PC-3 (cell line): ENCODE results near the gene FAM221A. TPM values are rescaled to one million over a fixed set of nuclear protein-coding genes. Genes with fewer than 3 reads are reported as not detected.

Experiments used
- ATAC-seq: fragments of 200-7000 bp; cut with Tn5 transposase; 2 replicates; pipeline ENCODE4 v1.9.1; 2020; ENCODE audit warnings: mild to moderate bottlenecking, moderate library complexity
- BruUV-seq: library from RNA; stranded (reverse); fragments of 400-500 nt; replicated peaks from 2 replicates; lab custom pipeline; 2021; lab: Mats Ljungman, UMichigan
- CTCF ChIA-PET: fragments of 300-600 bp; sonication (Branson Sonifier 250); formaldehyde crosslinking; loops from one replicate; lab custom pipeline; 2022; ENCODE audit warnings: antibody characterized with exemption; lab: Charles Lee
- POLR2A ChIA-PET: fragments of 300-600 bp; sonication (Branson Sonifier 250); formaldehyde crosslinking; loops from one replicate; lab custom pipeline; 2022; ENCODE audit warnings: antibody characterized with exemption; ENCODE audit not compliant: unreplicated experiment; lab: Charles Lee
- DNase-seq: peaks from one replicate; pipeline ENCODE4 v3.0.0-alpha.2; 2015
- H2AFZ ChIP-seq: fragments of 300-600 bp; sonication (generic); 2 replicates; pipeline ENCODE4 v1.6.0; 2016; ENCODE audit warnings: antibody characterized with exemption, low read length
- H3F3A ChIP-seq: fragments of 300-600 bp; sonication (generic); one replicate; pipeline ENCODE4 v1.6.0; 2017; ENCODE audit warnings: antibody characterized with exemption, low read length, control low read depth, mild to moderate bottlenecking; ENCODE audit not compliant: unreplicated experiment
- H3K27ac ChIP-seq: fragments of 300-600 bp; sonication (generic); 2 replicates; pipeline ENCODE4 v1.5.1; 2016; ENCODE audit warnings: mild to moderate bottlenecking, low read length
- H3K27me3 ChIP-seq: fragments of 300-600 bp; sonication (generic); 2 replicates; pipeline ENCODE4 v1.6.1; 2016; ENCODE audit warnings: low read length, mixed read lengths
- H3K36me3 ChIP-seq: fragments of 300-600 bp; sonication (generic); 2 replicates; pipeline ENCODE4 v1.6.1; 2016; ENCODE audit warnings: low read depth, mixed run types, low read length, mixed read lengths
- H3K4me1 ChIP-seq: fragments of 300-600 bp; sonication (generic); 2 replicates; pipeline ENCODE4 v1.5.1; 2016; ENCODE audit warnings: low read length; ENCODE audit not compliant: insufficient read depth
- H3K4me2 ChIP-seq: fragments of 300-600 bp; sonication (generic); 2 replicates; pipeline ENCODE4 v1.6.0; 2016; ENCODE audit warnings: low read length
- H3K4me3 ChIP-seq: fragments of 300-600 bp; sonication (generic); 2 replicates; pipeline ENCODE4 v1.5.1; 2016; ENCODE audit warnings: mild to moderate bottlenecking, low read length, mixed read lengths
- H3K79me2 ChIP-seq: fragments of 300-600 bp; sonication (generic); 2 replicates; pipeline ENCODE4 v1.6.1; 2017; ENCODE audit warnings: low read length, mixed read lengths
- H3K9ac ChIP-seq: fragments of 300-600 bp; sonication (generic); 2 replicates; pipeline ENCODE4 v1.6.0; 2016; ENCODE audit warnings: mild to moderate bottlenecking, low read length
- H3K9me2 ChIP-seq: fragments of 300-600 bp; sonication (generic); replicated peaks from 2 replicates; pipeline ENCODE4 v1.6.1; 2016; ENCODE audit warnings: mixed run types, low read length, mixed read lengths
- H3K9me3 ChIP-seq: fragments of 300-600 bp; sonication (generic); 2 replicates; pipeline ENCODE4 v1.6.1; 2016; ENCODE audit warnings: low read length, mixed read lengths
- H4K20me1 ChIP-seq: fragments of 300-600 bp; sonication (generic); 2 replicates; pipeline ENCODE4 v1.6.1; 2016; ENCODE audit warnings: low read length, mixed read lengths
- CTCF ChIP-seq: fragments of 300-600 bp; sonication (generic); conservative IDR thresholded peaks from 2 replicates; pipeline ENCODE4 v1.5.1; 2017; ENCODE audit warnings: antibody characterized with exemption, low read depth, mild to moderate bottlenecking, low read length
- EZH2 ChIP-seq: fragments of 300-600 bp; sonication (generic); IDR thresholded peaks from one replicate; pipeline ENCODE4 v1.6.1; 2017; ENCODE audit warnings: antibody characterized with exemption, mild to moderate bottlenecking, low read length; ENCODE audit not compliant: unreplicated experiment
- EZH2phosphoT487 ChIP-seq: fragments of 300-600 bp; sonication (generic); IDR thresholded peaks from 2 replicates; pipeline ENCODE4 v1.6.1; 2018; ENCODE audit warnings: mild to moderate bottlenecking, antibody characterized with exemption, low read length, borderline replicate concordance
- intact Hi-C: fragments of 100-400 bp; cut with micrococcal nuclease; formaldehyde crosslinking; loops from 2 replicates; pipeline ENCODE4 v1.9.0; 2023
- total RNA-seq: library from RNA; depleted of rRNA; stranded (reverse); fragments of >200 nt; gene quantifications from 2 replicates; pipeline ENCODE4 v1.2.3, GENCODE V29; 2014

Gene FAM221A
- total RNA-seq, 1 experiment from 2014 or later = 5.6 TPM

GRCh38 chr7:23710000-23710399 is 30.0 kb downstream of the FAM221A start, which contains the start of gene STK31:
TSS of gene STK31 (plus strand) at chr7:23710219. CDS start at chr7:23710286, 67 bp downstream.
- Histone ChIP-seq H3K4me3 (no peak within 1 kb of the TSS), H4K20me1 (no peaks in the 10 kb centered on the region), H3K27ac (no peak within 1 kb of the TSS), H3F3A (peaks cover 6% of the 10 kb centered on the region), H3K9me2 (no peaks in the 10 kb centered on the region), H3K4me1 (peaks cover 29% of the 10 kb centered on the region), H3K9me3 (no peaks in the 10 kb centered on the region), H3K79me2 (no peaks in the 10 kb centered on the region), H2AFZ (no peak within 1 kb of the TSS), H3K27me3 (no peaks in the 10 kb centered on the region), H3K4me2 (no peak within 1 kb of the TSS), H3K36me3 (peaks cover 5% of the 10 kb centered on the region; the same call in 1 of the 2 replicates), H3K9ac (no peak within 1 kb of the TSS)
- TF ChIP-seq EZH2phosphoT487 (no peak), EZH2 (no peak), CTCF (no peak)
- intact Hi-C loops = loop anchor here (5.0 to 10.0 kb wide), 3 partner anchors 58 to 363 kb away; no protein-coding TSS in a partner anchor
- ATAC-seq (no peak), DNase-seq (no peak)
- ChIA-PET POLR2A (no interaction called here), CTCF (no interaction called here)
- no TSS peak for BruUV-seq

- POLR2A ChIA-PET = interaction anchor here (0.5 to 1.0 kb wide), 6 partner anchors 17 to 1412 kb away, joined by 3 to 5 read pairs (median 4); partner anchors contain the start of gene CCDC126
These were observed 32.6 kb downstream of the FAM221A start for GRCh38 chr7:23712368-23713284.

More at GRCh38 chr7:23712368-23713284, 32.6 kb downstream of the FAM221A start:
- Histone ChIP-seq H2AFZ (no peak overlapping the region), H3K9ac (no peak overlapping the region), H3F3A (peaks cover 6% of the 10 kb centered on the region), H3K79me2 (no peaks in the 10 kb centered on the region), H3K9me2 (no peaks in the 10 kb centered on the region), H3K4me3 (peak overlapping the region; percentile 46; the same call in 1 of the 2 replicates), H3K9me3 (no peaks in the 10 kb centered on the region), H3K27ac (no peak overlapping the region), H4K20me1 (no peaks in the 10 kb centered on the region), H3K27me3 (no peaks in the 10 kb centered on the region), H3K36me3 (no peaks in the 10 kb centered on the region), H3K4me2 (peak overlapping the region; percentile 76), H3K4me1 (peaks cover 32% of the 10 kb centered on the region)
- CTCF ChIA-PET = interaction anchor here (0.6 to 1.2 kb wide), 6 partner anchors 48 to 439 kb away, joined by 3 to 11 read pairs (median 4); no protein-coding TSS in a partner anchor
- intact Hi-C loops = loop anchor here (1.0 to 10.0 kb wide), 9 partner anchors 32 to 439 kb away; partner anchors contain the start of genes CCDC126 and FAM221A
- peak; percentile 30 for ATAC-seq
- DNase-seq = peak; percentile 81
- BruUV-seq = no TSS peak
- TF ChIP-seq EZH2phosphoT487 = no peak
- no peak for TF ChIP-seq EZH2
- TF ChIP-seq CTCF = peak; percentile 82
